HPDE6-E6E7 (cell line): ENCODE results near the gene ARHGDIB.

Experiments used
- DNase-seq: peaks from one replicate; pipeline ENCODE4 v3.0.0; 2011; ENCODE audit warnings: missing footprints; ENCODE audit errors: extremely low spot score

ARHGDIB gene

DNA sequence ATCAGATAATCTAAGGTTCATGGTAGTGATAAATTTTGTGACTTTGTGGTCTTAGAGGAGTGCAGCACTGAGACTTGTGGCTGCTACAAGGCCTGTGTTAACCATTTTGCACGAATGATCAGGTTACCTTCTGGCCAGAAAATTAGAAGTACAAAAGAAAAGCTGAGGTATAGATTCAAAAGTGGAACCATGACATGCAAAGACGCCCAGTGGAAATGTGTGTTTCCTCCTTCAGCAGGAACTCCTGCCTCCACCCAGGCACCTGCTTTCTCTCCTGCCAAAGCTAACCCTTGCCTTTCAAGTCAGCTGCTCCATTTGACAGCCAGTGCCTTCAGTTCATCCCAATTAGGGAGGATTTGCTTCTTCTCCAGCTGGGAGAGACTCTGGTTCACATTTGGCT lies 21.6 kb upstream of the ARHGDIB start:
- DNase-seq = no peak

DNA sequence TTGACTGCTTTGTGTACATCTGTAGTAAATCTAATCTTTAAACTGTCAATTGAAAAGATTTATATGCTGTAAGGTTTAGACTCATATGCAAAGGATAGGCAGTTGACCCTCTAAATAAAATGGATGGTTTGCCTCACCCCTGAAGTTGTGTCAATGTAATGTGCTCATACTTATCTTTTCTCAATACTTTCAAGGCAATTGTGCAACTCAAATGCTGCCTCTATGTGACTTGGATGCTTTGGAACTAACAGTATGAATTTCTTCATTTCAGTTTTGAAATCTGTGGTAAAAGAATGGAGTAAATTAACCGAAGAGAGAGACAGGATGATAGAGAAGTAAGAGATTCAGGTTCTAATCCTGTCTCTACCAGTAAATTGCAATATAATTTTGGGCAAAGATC lies 21.2 kb upstream of the ARHGDIB start:
- no peak for DNase-seq

- no peak for DNase-seq
These were observed 19.6 kb upstream of the ARHGDIB start for GRCh38 chr12:14981049-14981448.

DNA sequence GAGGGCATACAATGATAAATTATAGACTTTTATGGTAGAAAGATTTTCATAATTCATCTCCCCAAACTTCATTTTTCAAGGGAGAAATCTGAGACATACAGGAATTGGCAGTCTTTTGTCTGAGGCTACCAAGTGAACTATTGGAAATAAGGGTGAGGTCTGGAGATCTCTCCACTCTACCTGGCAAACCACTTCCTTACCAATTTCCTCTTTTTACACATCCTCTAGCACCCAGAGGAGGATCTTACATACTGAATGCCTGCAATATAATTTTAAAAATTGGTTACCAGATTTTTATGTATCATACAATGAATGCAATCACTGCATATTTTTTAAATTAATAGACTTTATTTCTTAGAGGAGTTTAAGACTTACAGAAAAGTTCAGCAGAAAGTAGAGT lies 18.1 kb upstream of the ARHGDIB start:
- no peak for DNase-seq

DNA sequence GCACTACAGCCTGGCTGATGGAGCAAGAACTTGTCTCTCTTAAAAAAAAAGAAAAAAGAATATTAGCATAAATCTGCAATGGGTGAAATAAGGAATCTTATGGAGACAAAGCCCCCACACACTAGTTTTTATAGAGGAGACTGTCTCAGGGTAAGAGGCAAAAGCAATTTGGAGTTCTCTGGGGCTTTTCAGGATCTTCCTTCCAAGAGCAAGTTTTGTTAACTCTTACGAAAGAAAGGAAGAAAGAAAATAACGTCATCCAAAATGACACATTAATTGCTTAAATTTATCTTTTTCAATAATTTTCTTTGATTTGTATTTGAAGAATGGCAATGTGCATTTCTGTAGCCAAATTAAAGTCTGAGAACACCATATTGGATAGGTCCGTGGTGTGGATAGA lies 15.3 kb upstream of the ARHGDIB start:
- DNase-seq = no peak

GRCh38 chr12:14975457-14975856 lies 14.1 kb upstream of the ARHGDIB start:
- DNase-seq = no peak

- no peak for DNase-seq
These were observed 13.2 kb upstream of the ARHGDIB start for GRCh38 chr12:14974633-14975032.

- DNase-seq = no peak
These were observed 11.4 kb upstream of the ARHGDIB start, which contains the start of gene PDE6H for GRCh38 chr12:14972816-14973215. Gene PDE6H, plus strand, starts transcription at chr12:14973042. Its CDS starts 4,971 bp downstream, at chr12:14978013.

GRCh38 chr12:14970473-14970872 lies 9.1 kb upstream of the ARHGDIB start:
- no peak for DNase-seq

- no peak for DNase-seq
These were observed 7.1 kb upstream of the ARHGDIB start for GRCh38 chr12:14968478-14968877.

DNA sequence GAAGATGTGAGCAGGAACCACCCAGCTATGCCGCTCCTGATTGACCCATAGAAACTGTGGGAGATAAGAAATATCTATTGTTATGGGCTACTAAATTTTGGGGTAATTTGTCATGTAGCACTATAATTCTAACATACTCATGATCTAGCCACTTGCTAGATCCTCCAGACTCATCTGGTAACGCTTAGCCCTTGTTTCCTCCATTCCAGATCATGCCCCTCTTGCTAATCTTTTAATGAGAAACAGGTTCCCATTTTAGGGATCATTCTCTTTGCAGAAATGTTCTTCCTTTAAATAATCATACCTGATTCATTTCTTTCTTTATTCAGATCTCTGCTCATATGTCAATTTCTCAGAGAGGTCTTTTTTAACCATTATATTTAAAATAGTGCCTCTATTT lies 3.8 kb upstream of the ARHGDIB start:
- DNase-seq = no peak

GRCh38 chr12:14964406-14964805 lies 3.0 kb upstream of the ARHGDIB start:
- no peak for DNase-seq

GRCh38 chr12:14963520-14963919 lies 2.1 kb upstream of the ARHGDIB start:
- no peak for DNase-seq

DNA sequence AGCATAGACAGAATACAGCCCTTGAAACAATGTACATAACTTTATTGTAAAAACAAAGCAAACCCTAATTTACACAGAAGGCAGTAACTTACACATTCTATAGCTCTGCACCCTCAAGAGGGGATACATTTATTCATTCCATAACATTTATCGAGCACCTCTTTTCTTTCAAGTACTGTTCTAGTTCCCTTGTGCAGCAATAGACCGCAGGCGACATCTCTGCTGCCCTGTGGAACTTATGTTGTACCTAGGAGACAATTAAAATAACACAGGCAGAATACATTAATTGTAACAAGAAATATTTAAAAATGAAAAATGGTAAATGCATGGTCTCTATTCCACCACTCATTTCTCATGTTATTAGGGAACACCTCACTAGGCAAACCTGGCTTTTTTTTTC lies 1.4 kb upstream of the ARHGDIB start:
- no peak for DNase-seq

- no peak for DNase-seq
These were observed 745 bp upstream of the ARHGDIB start for GRCh38 chr12:14962153-14962539.

GRCh38 chr12:14960548-14961465 lies 594 bp downstream of the ARHGDIB start:
- peak; percentile 72 for DNase-seq

- DNase-seq = no peak
These were observed 1.4 kb downstream of the ARHGDIB start for GRCh38 chr12:14959916-14960496.

GRCh38 chr12:14959463-14959862 lies 1.9 kb downstream of the ARHGDIB start:
- DNase-seq = no peak

- no peak for DNase-seq
These were observed 2.3 kb downstream of the ARHGDIB start for GRCh38 chr12:14959126-14959440.

DNA sequence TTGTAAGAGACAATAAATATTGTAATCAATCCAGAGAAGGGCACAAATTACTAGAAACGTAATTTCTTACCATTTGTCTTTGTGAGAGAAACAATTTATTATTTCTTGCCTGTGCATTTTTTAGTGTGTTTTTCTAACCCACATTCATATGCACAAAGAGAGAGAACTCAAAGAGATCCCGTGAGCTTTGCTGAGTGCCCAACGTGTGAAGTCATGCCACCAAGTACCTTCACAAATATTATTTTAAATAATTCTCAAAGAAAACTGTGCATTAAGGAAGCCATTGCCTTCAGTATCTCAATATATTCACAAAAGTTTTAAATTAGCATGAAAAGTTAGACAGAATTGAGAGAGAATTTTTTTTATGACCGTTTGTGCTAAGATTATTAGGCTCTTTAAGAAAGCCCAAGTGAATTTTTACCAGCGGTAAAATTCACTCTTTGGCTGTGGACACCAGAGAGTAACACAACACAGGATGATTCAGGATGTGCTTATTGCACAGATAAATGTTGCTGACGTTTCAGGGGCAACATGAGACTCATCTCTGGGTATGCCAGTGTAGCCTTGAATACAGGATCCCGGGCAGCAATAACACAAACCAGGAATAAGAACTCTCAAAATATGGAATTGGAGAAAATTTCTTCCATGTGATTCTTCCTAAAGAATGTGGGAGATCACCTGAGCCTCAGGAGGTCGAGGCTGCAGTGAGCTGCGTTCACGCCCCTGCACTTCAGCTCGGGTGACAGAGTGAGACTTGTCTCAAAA lies 2.9 kb downstream of the ARHGDIB start:
- DNase-seq = no peak

- no peak for DNase-seq
These were observed 3.7 kb downstream of the ARHGDIB start for GRCh38 chr12:14957551-14958168.

DNA sequence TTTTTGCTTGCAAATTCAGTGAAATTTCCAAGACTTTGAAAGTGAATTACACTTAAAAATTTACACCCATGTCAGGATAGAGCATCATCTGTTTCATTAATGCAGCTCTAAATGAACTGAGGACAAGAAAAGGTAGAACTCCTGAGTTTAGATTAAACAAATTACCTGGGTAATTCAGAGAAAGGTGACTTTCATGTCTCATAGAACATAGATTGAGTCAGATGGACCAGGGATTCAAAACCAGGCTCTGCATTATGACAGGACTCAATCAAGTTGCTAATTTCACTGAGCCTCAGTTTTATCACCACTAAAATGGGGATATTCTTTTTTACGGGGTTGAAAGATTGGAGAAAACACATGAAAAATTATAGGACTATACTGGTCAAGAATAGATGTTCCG lies 4.5 kb downstream of the ARHGDIB start:
- no peak for DNase-seq
